HFF-Myc (cell line): ENCODE data around the gene ANAPC4.

Source experiments
- DNase-seq: peaks from one replicate; pipeline ENCODE4 v3.0.0-alpha.2; 2011; ENCODE audit warnings: low read depth; ENCODE audit errors: extremely low read depth
- H3K4me3 ChIP-seq: replicated peaks from 2 replicates; pipeline ENCODE4 v1.5.1; 2011; ENCODE audit warnings: low read depth, mild to moderate bottlenecking, control low read depth, low read length
- TF ChIP-seq, protein P1 (sequence below): IDR thresholded peaks from 2 replicates; pipeline ENCODE4 v1.5.1; 2012; ENCODE audit warnings: mild to moderate bottlenecking, low read depth, low read length, control low read depth; ENCODE audit errors: missing control alignments

The ANAPC4 gene

DNA sequence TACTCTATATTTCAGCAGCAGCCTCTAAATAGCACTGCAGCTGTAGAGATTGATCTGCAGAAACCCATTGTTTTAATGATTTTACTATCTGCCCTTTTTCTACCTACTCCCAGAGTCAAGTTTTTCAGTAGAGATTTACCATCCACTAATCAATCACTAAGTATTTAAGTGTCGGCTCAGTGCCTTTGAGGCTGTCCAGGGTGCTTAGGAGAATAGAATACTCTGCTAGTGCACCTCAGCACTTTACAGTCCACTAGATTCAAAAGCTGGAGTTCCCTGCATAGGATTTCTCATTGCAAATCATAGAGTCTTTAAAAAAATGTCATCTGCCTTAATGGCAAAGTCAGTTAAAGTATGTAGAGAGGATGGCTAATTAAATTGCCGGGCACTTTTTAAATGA lies 29.6 kb upstream of the ANAPC4 start:
- no peak for DNase-seq
- no peak overlapping the region for H3K4me3 ChIP-seq
- TF ChIP-seq, protein P1, sequence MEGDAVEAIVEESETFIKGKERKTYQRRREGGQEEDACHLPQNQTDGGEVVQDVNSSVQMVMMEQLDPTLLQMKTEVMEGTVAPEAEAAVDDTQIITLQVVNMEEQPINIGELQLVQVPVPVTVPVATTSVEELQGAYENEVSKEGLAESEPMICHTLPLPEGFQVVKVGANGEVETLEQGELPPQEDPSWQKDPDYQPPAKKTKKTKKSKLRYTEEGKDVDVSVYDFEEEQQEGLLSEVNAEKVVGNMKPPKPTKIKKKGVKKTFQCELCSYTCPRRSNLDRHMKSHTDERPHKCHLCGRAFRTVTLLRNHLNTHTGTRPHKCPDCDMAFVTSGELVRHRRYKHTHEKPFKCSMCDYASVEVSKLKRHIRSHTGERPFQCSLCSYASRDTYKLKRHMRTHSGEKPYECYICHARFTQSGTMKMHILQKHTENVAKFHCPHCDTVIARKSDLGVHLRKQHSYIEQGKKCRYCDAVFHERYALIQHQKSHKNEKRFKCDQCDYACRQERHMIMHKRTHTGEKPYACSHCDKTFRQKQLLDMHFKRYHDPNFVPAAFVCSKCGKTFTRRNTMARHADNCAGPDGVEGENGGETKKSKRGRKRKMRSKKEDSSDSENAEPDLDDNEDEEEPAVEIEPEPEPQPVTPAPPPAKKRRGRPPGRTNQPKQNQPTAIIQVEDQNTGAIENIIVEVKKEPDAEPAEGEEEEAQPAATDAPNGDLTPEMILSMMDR = no peak

DNA sequence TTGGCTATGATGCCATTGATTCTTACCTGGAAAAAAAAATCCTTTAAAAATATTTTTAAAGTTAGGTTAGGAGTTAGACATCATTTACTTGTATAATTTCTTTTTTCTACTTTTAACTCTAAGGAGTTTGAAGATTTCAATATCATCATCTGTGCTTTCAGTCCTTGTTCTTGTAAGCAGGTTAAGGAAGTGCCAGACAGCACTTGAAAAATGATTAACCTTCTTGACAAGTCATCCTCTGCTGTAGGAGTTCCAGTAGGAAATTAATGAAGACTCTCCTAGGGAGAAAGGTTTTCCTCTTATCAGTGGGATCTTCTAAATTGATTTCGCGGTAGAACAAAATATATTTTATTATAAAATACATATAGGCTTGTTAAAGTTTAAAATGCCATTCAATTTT lies 29.1 kb upstream of the ANAPC4 start:
- no peak for DNase-seq
- TF ChIP-seq, protein P1 = no peak
- H3K4me3 ChIP-seq = no peak overlapping the region

DNA sequence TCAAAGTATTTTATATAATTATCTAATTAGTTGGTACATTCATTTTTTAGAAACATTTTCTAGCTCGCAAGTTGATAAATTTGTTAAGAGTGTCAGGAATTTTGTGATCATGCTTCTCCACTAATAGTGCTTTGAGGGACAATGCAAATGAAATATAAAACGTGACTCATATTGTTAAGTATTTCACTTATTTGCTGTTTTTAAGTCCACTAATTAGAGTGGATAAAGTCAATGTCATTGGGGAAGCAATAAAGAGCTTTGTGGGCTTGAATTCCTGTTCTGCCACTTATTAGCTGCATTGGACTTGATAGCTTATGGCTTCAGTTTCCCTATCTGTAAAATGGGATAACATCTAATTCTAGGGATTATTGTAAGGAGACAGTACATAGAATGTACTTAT lies 26.5 kb upstream of the ANAPC4 start:
- TF ChIP-seq, protein P1 = no peak
- DNase-seq = no peak
- no peak overlapping the region for H3K4me3 ChIP-seq

DNA sequence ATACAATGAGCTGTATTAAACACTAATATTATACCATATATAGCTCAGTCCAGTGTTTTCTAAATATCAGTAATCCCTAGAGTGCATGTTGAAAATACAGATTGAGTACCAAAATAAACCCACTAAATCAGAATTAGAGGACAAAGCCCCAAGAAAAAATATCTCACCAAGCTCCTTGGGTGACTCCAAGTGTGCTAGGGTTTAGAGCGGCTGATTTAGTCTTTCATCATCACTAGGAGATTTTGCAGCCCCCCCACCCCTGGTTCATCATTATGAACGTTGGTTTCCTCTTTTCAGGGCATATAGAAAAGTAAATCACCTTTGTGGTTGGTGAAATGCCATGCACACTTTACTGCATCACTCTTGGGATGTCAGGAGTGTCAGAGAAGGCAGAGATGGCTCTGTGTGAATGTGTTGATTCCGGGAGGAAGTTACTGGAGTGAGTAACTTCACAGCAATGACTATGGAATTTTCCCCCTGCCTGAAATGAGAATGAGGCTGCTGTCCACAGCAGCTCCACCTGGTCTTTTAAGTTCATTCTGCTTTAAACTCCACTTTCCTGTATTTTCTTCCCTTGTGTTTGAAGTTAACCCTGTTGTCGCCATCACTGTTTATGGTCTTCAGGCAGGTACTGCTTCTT lies 25.2 kb upstream of the ANAPC4 start:
- DNase-seq = no peak
- TF ChIP-seq, protein P1 = no peak
- H3K4me3 ChIP-seq = no peak overlapping the region

DNA sequence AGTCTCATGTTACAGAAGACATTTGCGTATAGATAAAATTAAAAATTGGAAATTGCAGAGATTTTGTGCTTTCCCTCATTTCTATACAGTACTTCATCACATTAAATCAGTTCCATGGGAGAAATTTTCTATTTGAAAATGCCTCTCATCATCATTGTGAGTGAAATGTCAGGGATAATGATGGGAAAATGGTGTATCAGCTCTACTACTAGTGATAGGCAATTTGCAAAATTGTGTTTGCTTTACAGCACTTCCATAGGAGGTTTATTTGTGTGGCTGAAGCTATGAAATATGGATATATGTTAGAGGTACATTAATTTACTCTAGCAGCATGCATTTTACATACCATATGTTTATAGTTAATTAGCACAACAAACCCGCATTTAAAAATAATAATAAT lies 21.0 kb upstream of the ANAPC4 start:
- TF ChIP-seq, protein P1 = no peak
- DNase-seq = no peak
- no peak overlapping the region for H3K4me3 ChIP-seq

DNA sequence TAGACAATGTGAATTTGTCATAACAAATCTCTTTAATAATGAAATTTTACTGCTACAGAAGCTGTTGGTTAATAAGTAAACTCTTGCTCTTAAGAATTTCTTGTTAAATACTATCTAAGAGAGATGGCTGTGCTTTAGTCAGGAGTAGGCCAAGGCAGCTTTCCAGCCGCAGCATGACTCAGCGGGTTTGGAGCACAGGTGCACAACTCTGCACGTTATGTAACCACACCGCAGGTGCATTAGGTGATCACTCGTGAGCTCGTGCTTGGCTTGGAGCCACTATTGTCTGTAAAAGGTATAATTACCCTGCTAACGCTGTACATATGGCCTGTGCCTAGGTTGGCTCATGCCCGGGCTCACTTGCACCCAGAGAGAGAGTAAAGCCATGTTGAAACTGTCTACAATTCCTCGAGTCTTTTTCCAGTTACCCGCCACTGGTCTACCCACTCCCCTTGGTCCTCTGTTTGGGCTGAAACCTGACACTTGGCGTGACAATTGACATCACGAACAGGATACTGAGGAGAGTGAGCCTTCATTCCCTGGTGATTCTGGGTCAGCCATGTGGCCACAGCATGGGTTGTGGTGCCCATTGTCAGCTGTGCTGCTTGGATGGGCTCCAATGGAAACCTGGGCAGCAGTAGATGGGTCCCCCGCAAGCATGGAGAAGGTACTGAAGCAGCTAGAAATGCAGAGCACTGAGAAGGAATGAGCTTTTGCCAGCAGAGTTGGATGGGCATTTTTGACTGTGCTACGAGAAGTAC lies 18.4 kb upstream of the ANAPC4 start:
- DNase-seq = no peak
- TF ChIP-seq, protein P1 = no peak

More for the DNA sequence above, 18.4 kb upstream of the ANAPC4 start:
- no peak overlapping the region for H3K4me3 ChIP-seq
